ENCODE measurements around the gene HIF1A. TPM values are rescaled to one million over a fixed set of nuclear protein-coding genes. Genes with fewer than 3 reads are reported as not detected.

The HIF1A gene
- total and polyA plus RNA-seq, 2 of the 8 experiments (the other 6 are each of a cell fraction or from before 2014, with no cell fraction given) = 54.8 to 175 TPM

GRCh38 chr14:61696753-61697318, 1.5 kb downstream of the HIF1A start:
- FAIRE-seq (no peak), DNase-seq (ENCODE audit: low read depth in 1 of 2, low spot score in 2 of 2) (no peak)
- Histone ChIP-seq H3K4me3 (ENCODE audit: extremely low read depth in 1 of 4, insufficient read depth in 2 of 4, low read depth in 3 of 4, low read length in 4 of 4) (peak overlapping the region; percentile 96 to 100 (median 98)), H3K4ac (replicated peaks; ENCODE audit: insufficient read length, low read depth, low read length) (no peak overlapping the region), H2BK5ac (ENCODE audit: low read depth, low read length) (no peak overlapping the region), H2BK20ac (ENCODE audit: low read length) (no peak overlapping the region), H3K23me2 (ENCODE audit: low read depth, low read length) (peaks cover 5% of the 10 kb centered on the region), H3K4me2 (ENCODE audit: insufficient read depth in 1 of 2, low read depth in 2 of 2, low read length in 2 of 2) (peak overlapping the region; percentile 64 to 69), H4K5ac (ENCODE audit: insufficient read length, low read depth, low read length) (peak overlapping the region; percentile 95), H3K14ac (ENCODE audit: insufficient read length) (no peak overlapping the region), H3K4me1 (replicated peaks in 1 of 4; ENCODE audit: control insufficient read depth in 3 of 4, insufficient read depth in 4 of 4, low read length in 3 of 4) (peaks cover 0 to 2% (median 0%) of the 10 kb centered on the region in 4 experiments; a peak in 3 of 7 replicates), H3K79me2 (ENCODE audit: control insufficient read depth in 1 of 2, insufficient read depth in 2 of 2, low read length in 2 of 2) (peaks cover 50 to 61% of the 10 kb centered on the region in 2 experiments), H2BK12ac (ENCODE audit: low read depth, low read length) (no peak overlapping the region), H2BK120ac (replicated peaks; ENCODE audit: low read depth, low read length) (no peak overlapping the region), H3K9me3 (ENCODE audit: insufficient read depth in 2 of 2, low read depth in 1 of 2, low read length in 1 of 2) (no peaks in the 10 kb centered on the region), H3K23ac (ENCODE audit: insufficient read length) (no peak overlapping the region), H2BK15ac (ENCODE audit: low read length) (no peak overlapping the region), H3K79me1 (ENCODE audit: low read depth, low read length) (no peaks in the 10 kb centered on the region), H3K27ac (ENCODE audit: low read depth, low read length) (no peak overlapping the region), H3K36me3 (ENCODE audit: control insufficient read depth in 2 of 4, insufficient read depth in 4 of 4, low read length in 3 of 4) (no peaks in the 10 kb centered on the region), H3K56ac (replicated peaks; ENCODE audit: insufficient read length, low read depth, low read length) (no peak overlapping the region), H3K27me3 (replicated peaks in 1 of 4; ENCODE audit: control insufficient read depth in 3 of 4, extremely low read depth in 1 of 4, insufficient read depth in 3 of 4, low read length in 3 of 4) (no peaks in the 10 kb centered on the region), H4K20me1 (replicated peaks in 1 of 2; ENCODE audit: control insufficient read depth in 1 of 2, insufficient read depth in 2 of 2, low read length in 2 of 2) (peaks cover 13 to 15% of the 10 kb centered on the region in 2 experiments), H2AFZ (ENCODE audit: low read length) (no peak overlapping the region), H3K9ac (replicated peaks in 1 of 4; ENCODE audit: extremely low read depth in 1 of 4, low read depth in 3 of 4, low read length in 3 of 4) (peak overlapping the region; percentile 82 to 97 (median 94)), H3K18ac (ENCODE audit: extremely low read depth, low read length) (no peak overlapping the region), H4K91ac (replicated peaks; ENCODE audit: insufficient read length, low read length) (no peak overlapping the region), H2AK5ac (ENCODE audit: low read depth, low read length) (no peak overlapping the region), H4K8ac (ENCODE audit: extremely low read depth, insufficient read depth, low read length) (no peak overlapping the region)
- ChIA-PET POLR2A (ENCODE audit: partially characterized antibody) (interaction anchor here (1.2 to 1.3 kb wide), 2 partner anchors 9 to 16 kb away, joined by 4 read pairs; no protein-coding TSS in a partner anchor), CTCF (ENCODE audit: partially characterized antibody) (interaction anchor here (1.1 kb wide), 1 partner anchor 226 kb away, joined by 3 read pairs; no protein-coding TSS in a partner anchor)
- WGBS, 2 experiments (ENCODE audit: extremely low coverage in 1 of 2, insufficient coverage in 1 of 2, insufficient read length in 1 of 2, insufficient replicate concordance in 2 of 2, low coverage in 1 of 2, low lambda C conversion rate in 2 of 2, missing lambda C conversion rate in 1 of 2) = 3% methylated on average over 5 of the region's 5 CpGs; no CpG with 5 or more reads in 1 of the 2 experiments
- TF ChIP-seq CTCF (IDR thresholded peaks at IDR 0.05; ENCODE audit: control extremely low read depth in 1 of 3, insufficient read depth in 1 of 3, low read depth in 1 of 3, low read length in 3 of 3) = no peak
- TF ChIP-seq POLR2A (IDR thresholded peaks at IDR 0.05; ENCODE audit: control extremely low read depth in 1 of 2, low read depth in 2 of 2, low read length in 2 of 2) = no peak
- TF ChIP-seq SP1 (IDR thresholded peaks at IDR 0.05; ENCODE audit: low read depth, low read length) = no peak
- TF ChIP-seq SRF (IDR thresholded peaks at IDR 0.05; ENCODE audit: low read depth, low read length) = no peak
- TF ChIP-seq NRF1 (IDR thresholded peaks at IDR 0.05; ENCODE audit: low read depth, low read length) = no peak
- TF ChIP-seq TAF1 (IDR thresholded peaks at IDR 0.05; ENCODE audit: low read depth, low read length) = no peak
- TF ChIP-seq NANOG (IDR thresholded peaks at IDR 0.05; ENCODE audit: insufficient read depth, low read depth, low read length, poor library complexity, severe bottlenecking) = no peak
- TF ChIP-seq CEBPB (IDR thresholded peaks at IDR 0.05; ENCODE audit: low read depth, low read length) = no peak
- TF ChIP-seq BRCA1 (IDR thresholded peaks at IDR 0.05; ENCODE audit: low read depth, low read length) = no peak
- no peak for TF ChIP-seq TBP (IDR thresholded peaks at IDR 0.05; ENCODE audit: low read depth, low read length)
- no peak for TF ChIP-seq RNF2 (IDR thresholded peaks at IDR 0.05; ENCODE audit: borderline replicate concordance, low read depth, low read length, missing control alignments, poor library complexity, severe bottlenecking)
